GM21723 (cell line): ENCODE results near the gene FAM3A.
A peak's percentile ranks its signal among the peaks of the same experiment; 100 is the strongest.

Experiments
- ATAC-seq: cut with Tn5 transposase; IDR thresholded peaks from one replicate; pipeline ENCODE4 v1.9.1; 2021; ENCODE audit warnings: mild to moderate bottlenecking, moderate library complexity; ENCODE audit not compliant: unreplicated experiment

FAM3A gene

GRCh38 chrX:154481911-154482601 lies 34.0 kb downstream of the FAM3A start:
- ATAC-seq: no peak

- no peak for ATAC-seq
Measured at GRCh38 chrX:154481195-154481594, 34.8 kb downstream of the FAM3A start.

GRCh38 chrX:154478728-154479622 lies 37.1 kb downstream of the FAM3A start, which contains the start of gene LAGE3:
TSS of gene LAGE3 (minus strand) at chrX:154479281. CDS start at chrX:154478915, 366 bp downstream.
- peak; percentile 91 for ATAC-seq

GRCh38 chrX:154477891-154478477 lies 38.0 kb downstream of the FAM3A start:
- ATAC-seq: no peak

GRCh38 chrX:154476821-154477220 lies 39.2 kb downstream of the FAM3A start:
- ATAC-seq: no peak

GRCh38 chrX:154473683-154474082 lies 42.3 kb downstream of the FAM3A start:
- no peak for ATAC-seq

- no peak for ATAC-seq
Measured at GRCh38 chrX:154472685-154473632, 43.1 kb downstream of the FAM3A start.

- no peak for ATAC-seq
Measured at GRCh38 chrX:154471839-154472684, 44.0 kb downstream of the FAM3A start.

- no peak for ATAC-seq
Measured at GRCh38 chrX:154470914-154471568, 45.0 kb downstream of the FAM3A start.

- ATAC-seq: no peak
Measured at GRCh38 chrX:154470434-154470833, 45.6 kb downstream of the FAM3A start.

- no peak for ATAC-seq
Measured at GRCh38 chrX:154469880-154470279, 46.2 kb downstream of the FAM3A start.

- no peak for ATAC-seq
Measured at GRCh38 chrX:154469114-154469513, 46.9 kb downstream of the FAM3A start.

- no peak for ATAC-seq
Measured at GRCh38 chrX:154468217-154468616, 47.8 kb downstream of the FAM3A start.

- ATAC-seq: no peak
Measured at GRCh38 chrX:154467556-154467955, 48.5 kb downstream of the FAM3A start.

- ATAC-seq: no peak
Measured at GRCh38 chrX:154466907-154467306, 49.1 kb downstream of the FAM3A start.

GRCh38 chrX:154466036-154466435 lies 50.0 kb downstream of the FAM3A start:
- no peak for ATAC-seq

- ATAC-seq: no peak
Measured at GRCh38 chrX:154465601-154466000, 50.4 kb downstream of the FAM3A start.

- ATAC-seq: no peak
Measured at GRCh38 chrX:154464806-154465365, 51.1 kb downstream of the FAM3A start.
